HCT116 (cell line): ENCODE data around the gene ADAMTS15. TPM values are rescaled to one million over a fixed set of nuclear protein-coding genes. Genes with fewer than 3 reads are reported as not detected.
A peak's percentile ranks its signal among the peaks of the same experiment; 100 is the strongest.

Experiments used
- ATAC-seq: fragments of 200-7000 bp; cut with Tn5 transposase; 2 replicates; pipeline ENCODE4 v1.9.1; 2020; ENCODE audit warnings: mild to moderate bottlenecking, moderate library complexity
- Bru-seq: library from RNA; stranded (reverse); fragments of 400-500 nt; gene quantifications from one replicate; lab custom pipeline; 2021; lab: Mats Ljungman, UMichigan
- BruChase-seq, 2 experiments: library from RNA; stranded (reverse); fragments of 400-500 nt; gene quantifications; one replicate each; lab custom pipeline; 2021; lab: Mats Ljungman, UMichigan
- BruUV-seq: library from RNA; stranded (reverse); fragments of 400-500 nt; replicated peaks from 2 replicates; lab custom pipeline; 2021; lab: Mats Ljungman, UMichigan
- CTCF ChIA-PET: fragments of 300-600 bp; sonication (Branson Sonifier 250); formaldehyde crosslinking; loops from one replicate; lab custom pipeline; 2021; ENCODE audit warnings: antibody characterized with exemption; lab: Charles Lee
- POLR2A ChIA-PET: fragments of 300-600, 350-600 bp; sonication (Branson Sonifier 250); formaldehyde crosslinking; loops from one replicate; lab custom pipeline; 2021; ENCODE audit warnings: antibody characterized with exemption; lab: Charles Lee
- RAD21 ChIA-PET, 2 experiments: fragments of 300-600 bp; sonication (Branson Sonifier 250); formaldehyde crosslinking; loops; one replicate each; lab custom pipeline; 2023; ENCODE audit warnings: low total read pairs in 2 of 2; ENCODE audit not compliant: uncharacterized antibody in 2 of 2, unreplicated experiment in 2 of 2, low non-redundant PET in 1 of 2; lab: Charles Lee
- DNase-seq: peaks from one replicate; pipeline ENCODE4 v3.0.0-alpha.2; 2010; ENCODE audit warnings: low read depth, low spot score
- H2AFZ ChIP-seq: fragments of 200-600 bp; shearing (Covaris generic), sonication (generic); 2 replicates; pipeline ENCODE4 v1.6.1; 2017; ENCODE audit warnings: low read depth, mixed run types, mixed read lengths, antibody characterized with exemption, low read length; ENCODE audit not compliant: poor library complexity, severe bottlenecking
- H3K27ac ChIP-seq: 2 replicates; pipeline ENCODE4 v1.5.1; 2012; ENCODE audit warnings: low read depth, low read length
- H3K27me3 ChIP-seq: fragments of 200-600 bp; sonication (generic); 2 replicates; pipeline ENCODE4 v1.6.1; 2016; ENCODE audit warnings: mixed run types, low read length, mixed read lengths; ENCODE audit not compliant: insufficient read depth
- H3K36me3 ChIP-seq, 2 experiments: fragments of 200-500 bp in 1 of 2; fragments of 200-600 bp in 1 of 2; sonication (Bioruptor generic) in 1 of 2; sonication (generic) in 1 of 2; 2 replicates each; pipeline versions ENCODE4 v1.5.1 to v1.6.1; 2014 to 2016; ENCODE audit warnings: low read length in 2 of 2, inconsistent platforms in 1 of 2, mixed read lengths in 1 of 2, mixed run types in 1 of 2; ENCODE audit not compliant: insufficient read depth in 2 of 2, control insufficient read depth in 1 of 2
- H3K4me1 ChIP-seq, 2 experiments: fragments of 200-600 bp in 1 of 2; sonication (generic) in 1 of 2; 2 replicates each; pipeline versions ENCODE4 v1.5.1 to v1.6.1; 2012 to 2017; ENCODE audit warnings: low read length in 2 of 2, inconsistent platforms in 1 of 2, mild to moderate bottlenecking in 1 of 2, mixed read lengths in 1 of 2, mixed run types in 1 of 2, moderate library complexity in 1 of 2; ENCODE audit not compliant: insufficient read depth in 2 of 2, control insufficient read depth in 1 of 2
- H3K4me2 ChIP-seq: fragments of 200-600 bp; sonication (generic); 2 replicates; pipeline ENCODE4 v1.6.1; 2017; ENCODE audit warnings: mixed run types, low read length, mixed read lengths
- H3K4me3 ChIP-seq, 2 experiments: fragments of 200-600 bp in 1 of 2; sonication (generic) in 1 of 2; replicated peaks in 1 of 2; 2 replicates each; pipeline ENCODE4 v1.5.1; 2011 to 2016; ENCODE audit warnings: low read length in 2 of 2, control low read depth in 1 of 2, low read depth in 1 of 2, mild to moderate bottlenecking in 1 of 2, mixed read lengths in 1 of 2, mixed run types in 1 of 2
- H3K79me2 ChIP-seq: fragments of 200-600 bp; sonication (generic); 2 replicates; pipeline ENCODE4 v1.6.1; 2017; ENCODE audit warnings: mild to moderate bottlenecking, mixed run types, low read length, moderate library complexity, mixed read lengths; ENCODE audit not compliant: insufficient read depth
- H3K9ac ChIP-seq: fragments of 200-600 bp; sonication (generic); 2 replicates; pipeline ENCODE4 v1.6.1; 2016; ENCODE audit warnings: low read length, mixed read lengths
- H3K9me2 ChIP-seq: fragments of 200-600 bp; sonication (generic), shearing (Covaris generic); 2 replicates; pipeline ENCODE4 v1.6.1; 2017; ENCODE audit warnings: mixed run types, mild to moderate bottlenecking, moderate library complexity; ENCODE audit not compliant: insufficient read depth
- H3K9me3 ChIP-seq, 2 experiments: fragments of 200-500 bp in 1 of 2; fragments of 200-600 bp in 1 of 2; sonication (Bioruptor generic) in 1 of 2; sonication (generic) in 1 of 2; 2 replicates each; pipeline ENCODE4 v1.6.1; 2014 to 2017; ENCODE audit warnings: low read length in 2 of 2, mixed read lengths in 2 of 2, inconsistent platforms in 1 of 2, low read depth in 1 of 2, mild to moderate bottlenecking in 1 of 2, mixed run types in 1 of 2, moderate library complexity in 1 of 2; ENCODE audit not compliant: control insufficient read depth in 1 of 2, insufficient read depth in 1 of 2
- H4K20me1 ChIP-seq: fragments of 200-600 bp; sonication (generic), shearing (Covaris generic); 2 replicates; pipeline ENCODE4 v1.6.1; 2017; ENCODE audit warnings: mixed run types, mild to moderate bottlenecking, moderate library complexity; ENCODE audit not compliant: insufficient read depth
- CEBPB ChIP-seq: IDR thresholded peaks from 2 replicates; pipeline ENCODE4 v1.6.1; 2012; ENCODE audit warnings: low read depth
- EGR1 ChIP-seq: IDR thresholded peaks from 2 replicates; pipeline ENCODE4 v1.6.1; 2012; ENCODE audit warnings: low read depth
- ELF1 ChIP-seq: IDR thresholded peaks from 2 replicates; pipeline ENCODE4 v1.6.1; 2012; ENCODE audit warnings: low read depth, borderline replicate concordance
- FOSL1 ChIP-seq: IDR thresholded peaks from 2 replicates; pipeline ENCODE4 v1.6.1; 2012; ENCODE audit warnings: low read depth
- JUND ChIP-seq: IDR thresholded peaks from 2 replicates; pipeline ENCODE4 v1.6.1; 2012
- POLR2AphosphoS5 ChIP-seq: IDR thresholded peaks from 2 replicates; pipeline ENCODE4 v1.6.1; 2011; ENCODE audit warnings: mild to moderate bottlenecking, low read depth, low read length, moderate library complexity
- RAD21 ChIP-seq: IDR thresholded peaks from 2 replicates; pipeline ENCODE4 v1.6.1; 2012; ENCODE audit warnings: low read depth, mild to moderate bottlenecking
- SRF ChIP-seq: IDR thresholded peaks from 2 replicates; pipeline ENCODE4 v1.6.1; 2012; ENCODE audit warnings: low read depth
- ZNF274 ChIP-seq: fragments of 200-500 bp; sonication (Bioruptor generic); IDR thresholded peaks from 2 replicates; pipeline ENCODE4 v1.6.1; 2014; ENCODE audit warnings: mild to moderate bottlenecking, low read depth, low read length, inconsistent platforms
- intact Hi-C: fragments of 100-400 bp; cut with micrococcal nuclease; formaldehyde crosslinking; loops from 2 replicates; pipeline ENCODE4 v1.10.0; 2022
- long read RNA-seq: library from polyadenylated mRNA; unstranded; transcript quantifications from one replicate; pipeline ENCODE4 v2.0.0, GENCODE V29; 2021; ENCODE audit not compliant: unreplicated experiment
- polyA plus RNA-seq: library from polyadenylated mRNA; unstranded; fragments of >200 nt; gene quantifications from 2 replicates; pipeline ENCODE4 v1.2.1, GENCODE V29; 2012; ENCODE audit warnings: missing spikeins
- total RNA-seq: library from RNA; stranded (reverse); gene quantifications from one replicate; pipeline ENCODE4 v1.2.1, GENCODE V29; 2021; ENCODE audit not compliant: unreplicated experiment
- TF ChIP-seq, protein P1 (sequence below): IDR thresholded peaks from 2 replicates; pipeline ENCODE4 v1.6.1; 2012

Gene ADAMTS15, protein sequence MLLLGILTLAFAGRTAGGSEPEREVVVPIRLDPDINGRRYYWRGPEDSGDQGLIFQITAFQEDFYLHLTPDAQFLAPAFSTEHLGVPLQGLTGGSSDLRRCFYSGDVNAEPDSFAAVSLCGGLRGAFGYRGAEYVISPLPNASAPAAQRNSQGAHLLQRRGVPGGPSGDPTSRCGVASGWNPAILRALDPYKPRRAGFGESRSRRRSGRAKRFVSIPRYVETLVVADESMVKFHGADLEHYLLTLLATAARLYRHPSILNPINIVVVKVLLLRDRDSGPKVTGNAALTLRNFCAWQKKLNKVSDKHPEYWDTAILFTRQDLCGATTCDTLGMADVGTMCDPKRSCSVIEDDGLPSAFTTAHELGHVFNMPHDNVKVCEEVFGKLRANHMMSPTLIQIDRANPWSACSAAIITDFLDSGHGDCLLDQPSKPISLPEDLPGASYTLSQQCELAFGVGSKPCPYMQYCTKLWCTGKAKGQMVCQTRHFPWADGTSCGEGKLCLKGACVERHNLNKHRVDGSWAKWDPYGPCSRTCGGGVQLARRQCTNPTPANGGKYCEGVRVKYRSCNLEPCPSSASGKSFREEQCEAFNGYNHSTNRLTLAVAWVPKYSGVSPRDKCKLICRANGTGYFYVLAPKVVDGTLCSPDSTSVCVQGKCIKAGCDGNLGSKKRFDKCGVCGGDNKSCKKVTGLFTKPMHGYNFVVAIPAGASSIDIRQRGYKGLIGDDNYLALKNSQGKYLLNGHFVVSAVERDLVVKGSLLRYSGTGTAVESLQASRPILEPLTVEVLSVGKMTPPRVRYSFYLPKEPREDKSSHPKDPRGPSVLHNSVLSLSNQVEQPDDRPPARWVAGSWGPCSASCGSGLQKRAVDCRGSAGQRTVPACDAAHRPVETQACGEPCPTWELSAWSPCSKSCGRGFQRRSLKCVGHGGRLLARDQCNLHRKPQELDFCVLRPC
- total RNA-seq (0.44 TPM), Bru-seq, nascent RNA (percentile 19 among the genes with signal in this experiment), BruChase-seq, experiment 1, labeled RNA remaining after a 6-hour chase (percentile 9 among the genes with signal in this experiment), BruChase-seq, experiment 2, labeled RNA remaining after a 2-hour chase (percentile 27 among the genes with signal in this experiment)
- 0.20 and 0.22 TPM in 2 replicates for polyA plus RNA-seq
- long read RNA-seq = 0 reads

DNA sequence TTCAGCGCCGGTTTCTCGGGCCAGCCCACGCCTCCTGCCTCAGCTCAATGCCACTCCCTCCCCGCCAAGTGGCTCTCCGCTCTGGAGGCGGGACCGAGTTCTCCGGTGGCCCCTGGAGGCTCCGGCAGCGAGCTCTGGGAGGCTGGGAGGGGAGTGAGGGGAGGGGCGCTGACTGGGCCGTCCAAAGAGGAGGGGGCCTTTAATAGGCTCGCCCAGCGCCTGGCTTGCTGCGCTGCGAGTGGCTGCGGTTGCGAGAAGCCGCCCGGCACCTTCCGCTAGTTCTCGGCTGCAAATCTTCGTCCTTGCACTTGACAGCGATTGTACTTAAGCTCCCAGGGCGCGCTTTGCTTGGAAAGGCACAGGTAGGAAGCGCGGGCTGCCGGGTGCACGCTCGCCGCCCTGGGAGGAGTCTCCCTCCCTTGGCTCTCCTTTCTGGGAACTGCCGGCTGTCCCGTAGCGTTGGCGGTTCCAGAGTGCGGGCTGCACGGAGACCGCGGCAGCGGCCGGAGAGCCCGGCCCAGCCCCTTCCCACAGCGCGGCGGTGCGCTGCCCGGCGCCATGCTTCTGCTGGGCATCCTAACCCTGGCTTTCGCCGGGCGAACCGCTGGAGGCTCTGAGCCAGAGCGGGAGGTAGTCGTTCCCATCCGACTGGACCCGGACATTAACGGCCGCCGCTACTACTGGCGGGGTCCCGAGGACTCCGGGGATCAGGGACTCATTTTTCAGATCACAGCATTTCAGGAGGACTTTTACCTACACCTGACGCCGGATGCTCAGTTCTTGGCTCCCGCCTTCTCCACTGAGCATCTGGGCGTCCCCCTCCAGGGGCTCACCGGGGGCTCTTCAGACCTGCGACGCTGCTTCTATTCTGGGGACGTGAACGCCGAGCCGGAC lies at the start of gene ADAMTS15:
TSS of gene ADAMTS15 (plus strand) at position 230 of the 894 bp plus-strand sequence. CDS start at position 559, 329 bp downstream.
- ATAC-seq (peak; percentile 97), DNase-seq (peak; percentile 51)
- H4K20me1 ChIP-seq = no peaks in the 10 kb centered on the region
- peaks cover 2 to 11% of the 10 kb centered on the region in 2 experiments; a peak in 3 of 4 replicates for H3K4me1 ChIP-seq
- intact Hi-C loops = no loop called here
- H3K9me3 ChIP-seq = no peaks in the 10 kb centered on the region
- no peaks in the 10 kb centered on the region for H3K27me3 ChIP-seq
- BruUV-seq = no TSS peak
- RAD21 ChIA-PET = interaction anchor here in 1 of 2 experiments (0.7 kb wide), 2 partner anchors 24 to 406 kb away, joined by 3 to 4 read pairs; no protein-coding TSS in a partner anchor
- POLR2A ChIA-PET = no interaction called here
- H3K4me2 ChIP-seq = peak within 1 kb of the TSS; percentile 97
- no peaks in the 10 kb centered on the region for H3K36me3 ChIP-seq
- TF ChIP-seq ELF1 (no peak), CEBPB (no peak), ZNF274 (no peak), EGR1 (peak; percentile 45; the same call in 1 of the 2 replicates), FOSL1 (no peak), JUND (no peak), SRF (no peak), RAD21 (0 out of 2 replicates have a peak, but pooled peaks have one; percentile 7), POLR2AphosphoS5 (no peak)
- TF ChIP-seq, protein P1, sequence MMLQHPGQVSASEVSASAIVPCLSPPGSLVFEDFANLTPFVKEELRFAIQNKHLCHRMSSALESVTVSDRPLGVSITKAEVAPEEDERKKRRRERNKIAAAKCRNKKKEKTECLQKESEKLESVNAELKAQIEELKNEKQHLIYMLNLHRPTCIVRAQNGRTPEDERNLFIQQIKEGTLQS = no peak
- H3K9me2 ChIP-seq = no peaks in the 10 kb centered on the region
- H3K4me3 ChIP-seq = peak within 1 kb of the TSS; percentile 48 to 65
- no peaks in the 10 kb centered on the region for H3K79me2 ChIP-seq
- H3K9ac ChIP-seq = peak within 1 kb of the TSS; percentile 36; the same call in 1 of the 2 replicates
- H3K27ac ChIP-seq = peak within 1 kb of the TSS; percentile 37; the same call in 1 of the 2 replicates
- CTCF ChIA-PET = interaction anchor here (1.1 to 1.7 kb wide), 3 partner anchors 14 to 413 kb away, joined by 3 to 6 read pairs (median 5); no protein-coding TSS in a partner anchor
- H2AFZ ChIP-seq = peak within 1 kb of the TSS; percentile 97
